Measurements from ENCODE around the gene UBA1.

GRCh38 chrX:47184486-47184885, 9.1 kb upstream of the UBA1 start:
- TF ChIP-seq, protein P1, sequence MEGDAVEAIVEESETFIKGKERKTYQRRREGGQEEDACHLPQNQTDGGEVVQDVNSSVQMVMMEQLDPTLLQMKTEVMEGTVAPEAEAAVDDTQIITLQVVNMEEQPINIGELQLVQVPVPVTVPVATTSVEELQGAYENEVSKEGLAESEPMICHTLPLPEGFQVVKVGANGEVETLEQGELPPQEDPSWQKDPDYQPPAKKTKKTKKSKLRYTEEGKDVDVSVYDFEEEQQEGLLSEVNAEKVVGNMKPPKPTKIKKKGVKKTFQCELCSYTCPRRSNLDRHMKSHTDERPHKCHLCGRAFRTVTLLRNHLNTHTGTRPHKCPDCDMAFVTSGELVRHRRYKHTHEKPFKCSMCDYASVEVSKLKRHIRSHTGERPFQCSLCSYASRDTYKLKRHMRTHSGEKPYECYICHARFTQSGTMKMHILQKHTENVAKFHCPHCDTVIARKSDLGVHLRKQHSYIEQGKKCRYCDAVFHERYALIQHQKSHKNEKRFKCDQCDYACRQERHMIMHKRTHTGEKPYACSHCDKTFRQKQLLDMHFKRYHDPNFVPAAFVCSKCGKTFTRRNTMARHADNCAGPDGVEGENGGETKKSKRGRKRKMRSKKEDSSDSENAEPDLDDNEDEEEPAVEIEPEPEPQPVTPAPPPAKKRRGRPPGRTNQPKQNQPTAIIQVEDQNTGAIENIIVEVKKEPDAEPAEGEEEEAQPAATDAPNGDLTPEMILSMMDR (IDR thresholded peaks at IDR 0.05): no peak
- TF ChIP-seq POLR2A (IDR thresholded peaks at IDR 0.05; ENCODE audit: low read depth) (no peak), POLR2AphosphoS5 (IDR thresholded peaks at IDR 0.05) (no peak), EP300 (IDR thresholded peaks at IDR 0.05) (no peak)

All from esophagus muscularis mucosa (tissue), 4 donors.